Measurements from ENCODE around the gene PADI3.
"Not testable (repeated sequence)": the region's sequence is repeated elsewhere in the genome, so short reads cannot be mapped to it uniquely, and the experiment has no call there.

- TF ChIP-seq MXI1 (IDR thresholded peaks at IDR 0.05; ENCODE audit: low read depth, low read length); REST (IDR thresholded peaks at IDR 0.05; ENCODE audit: low read depth, low read length); CTCF (IDR thresholded peaks at IDR 0.05); MEF2A (IDR thresholded peaks at IDR 0.05; ENCODE audit: borderline replicate concordance, low read depth); YY1 (IDR thresholded peaks at IDR 0.05; ENCODE audit: low read depth); FOSL2 (IDR thresholded peaks at IDR 0.05; ENCODE audit: borderline replicate concordance, low read depth); TAF1 (IDR thresholded peaks at IDR 0.05; ENCODE audit: borderline replicate concordance, low read depth, low read length): not testable (repeated sequence)
These were observed 7.2 kb upstream of the PADI3 start for GRCh38 chr1:17241780-17242074.
